Measurements from ENCODE around the gene MRPL10.

Gene MRPL10

DNA sequence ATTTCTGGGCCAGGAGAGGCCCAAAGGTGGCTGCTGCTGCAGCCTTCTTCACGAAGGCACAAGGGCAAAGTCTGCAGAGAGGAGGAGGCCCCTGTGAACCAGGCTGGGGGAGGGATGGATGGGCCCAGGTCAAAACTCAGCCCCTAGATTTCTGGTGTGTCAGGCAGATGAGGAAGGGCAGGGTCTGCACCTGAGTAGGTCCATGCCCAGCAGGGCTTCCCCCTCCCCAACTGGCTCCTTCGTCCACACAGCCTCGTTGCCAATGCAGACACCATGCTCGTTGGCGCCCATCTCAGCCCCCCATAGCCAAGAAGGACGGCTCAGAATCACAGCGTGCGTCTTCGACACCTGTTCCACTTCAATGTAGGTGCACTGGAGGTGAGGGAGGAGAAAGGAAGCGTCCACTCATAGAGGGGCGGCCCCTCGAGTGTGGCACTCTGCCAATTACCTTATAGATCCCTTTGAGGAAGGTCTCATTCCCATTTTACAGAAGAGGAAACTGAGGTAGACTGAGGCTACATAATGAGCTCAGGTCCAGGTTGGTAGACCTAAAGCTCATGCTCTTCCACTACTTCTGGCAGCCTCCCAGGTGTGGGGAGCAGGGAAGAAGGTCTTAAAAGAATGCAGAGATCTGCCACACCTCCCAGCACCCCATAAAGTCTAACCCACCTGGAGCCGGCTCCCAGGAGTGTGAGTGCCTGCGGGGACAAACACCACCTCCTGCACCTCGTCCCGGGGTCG lies 8.8 kb upstream of the MRPL10 start:
- DNase-seq (ENCODE audit: low read depth in 2 of 2) = no peak

- no peak for DNase-seq (ENCODE audit: low read depth in 2 of 2)
Measured at GRCh38 chr17:47839071-47839470, 7.7 kb upstream of the MRPL10 start.

- DNase-seq (ENCODE audit: low read depth in 2 of 2) = no peak
Measured at GRCh38 chr17:47838636-47839035, 7.3 kb upstream of the MRPL10 start.

DNA sequence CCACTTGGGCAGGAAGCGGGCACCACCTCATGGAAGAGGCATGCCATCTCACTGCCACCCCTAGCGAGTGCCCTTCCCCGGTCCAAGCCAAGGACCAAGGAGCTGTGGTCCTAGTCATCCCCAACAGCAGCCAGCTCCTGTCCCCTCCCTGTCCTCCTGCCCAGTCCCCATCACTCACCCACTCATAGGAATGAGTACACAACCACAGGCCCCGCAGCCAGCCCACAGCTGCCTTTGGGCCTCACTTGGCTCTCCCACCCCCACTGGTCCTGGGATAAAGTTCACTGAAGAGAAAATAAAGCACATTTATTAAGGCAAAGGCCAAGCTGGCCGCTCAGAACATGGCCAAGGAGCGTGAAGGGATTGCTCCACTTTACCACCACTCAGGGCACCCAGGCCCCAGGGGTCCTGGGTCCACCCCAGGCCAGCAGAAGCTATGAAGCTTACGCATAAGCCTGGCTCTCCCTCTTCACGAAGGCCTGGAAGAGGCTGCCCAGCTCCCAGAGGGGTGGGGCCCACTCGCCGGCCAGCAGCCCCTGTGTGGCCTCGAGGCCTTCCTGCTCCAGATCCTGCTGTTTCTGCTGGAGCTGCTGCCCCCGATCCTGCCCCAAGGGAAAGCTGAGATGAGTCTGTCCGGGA lies 6.2 kb upstream of the MRPL10 start:
- DNase-seq (ENCODE audit: low read depth in 2 of 2) = no peak

DNA sequence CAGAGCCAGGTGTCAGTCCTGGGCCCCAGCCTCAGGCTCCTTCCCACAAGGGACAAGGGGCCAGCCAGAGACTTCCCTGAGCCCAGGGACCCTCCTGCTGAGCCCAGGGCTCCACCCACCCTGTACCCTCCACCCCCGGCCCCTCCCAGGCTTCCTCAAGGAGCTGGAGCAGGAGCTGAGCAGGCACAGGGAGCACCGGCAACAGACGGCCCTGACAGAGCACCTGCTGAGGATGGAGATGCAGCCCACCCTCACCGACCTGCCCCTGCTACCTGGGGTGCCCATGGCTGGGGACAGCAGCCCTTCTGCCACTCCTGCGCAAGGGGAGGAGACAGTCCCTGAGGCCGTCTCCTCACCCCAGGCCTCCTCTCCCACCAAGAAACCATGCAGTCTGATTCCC lies 5.3 kb upstream of the MRPL10 start:
- no peak for DNase-seq (ENCODE audit: low read depth in 2 of 2)

GRCh38 chr17:47834756-47835155 lies 3.4 kb upstream of the MRPL10 start:
- no peak for DNase-seq (ENCODE audit: low read depth in 2 of 2)

DNA sequence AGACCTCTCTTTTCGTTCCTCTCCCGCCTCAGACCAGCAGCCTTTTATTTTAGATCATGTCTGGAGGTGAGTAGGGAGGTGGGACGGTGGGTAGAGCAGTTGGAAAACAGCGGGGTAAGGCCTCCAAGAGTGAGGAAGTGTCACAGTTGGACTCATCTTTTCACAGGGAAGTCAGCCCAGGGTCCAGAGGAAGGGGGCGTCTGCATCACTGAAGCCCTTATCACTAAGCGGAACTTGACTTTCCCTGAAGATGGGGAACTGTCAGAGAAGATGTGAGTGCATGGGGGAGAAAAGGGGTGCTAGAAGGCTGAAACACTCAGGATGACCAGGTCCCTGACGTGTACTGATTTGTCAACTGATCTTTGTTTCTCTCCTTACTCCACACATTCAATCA lies 590 bp upstream of the MRPL10 start:
- DNase-seq (ENCODE audit: low read depth in 2 of 2) = no peak

DNA sequence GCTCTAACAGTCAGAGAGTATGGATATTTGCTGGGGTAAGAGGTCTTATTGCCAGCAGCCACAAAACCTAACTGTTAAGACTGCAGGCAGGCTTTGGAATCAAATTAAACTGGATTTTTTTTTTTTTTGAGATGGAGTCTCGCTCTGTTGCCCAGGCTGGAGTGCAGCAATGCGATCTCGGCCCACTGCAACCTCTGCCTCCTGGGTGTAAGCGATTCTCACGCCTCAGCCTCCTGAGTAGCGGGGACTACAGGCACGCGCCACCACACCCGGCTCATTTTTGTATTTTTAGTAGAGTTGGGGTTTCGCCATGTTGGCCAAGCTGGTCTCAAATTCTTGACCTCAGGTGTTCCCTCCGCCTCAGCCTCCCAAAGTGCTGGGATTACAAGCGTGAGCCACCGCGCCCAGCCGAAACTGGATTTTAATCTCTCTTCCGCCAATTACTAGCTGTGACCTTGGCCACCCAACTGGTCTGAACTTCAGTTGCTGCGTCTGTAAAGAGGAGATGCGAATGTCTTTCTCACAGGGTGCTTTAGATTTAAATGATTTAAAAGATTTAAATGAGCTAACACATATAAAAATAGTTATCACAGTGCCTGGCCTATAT lies 842 bp downstream of the MRPL10 start:
- DNase-seq (ENCODE audit: low read depth in 2 of 2) = no peak

DNA sequence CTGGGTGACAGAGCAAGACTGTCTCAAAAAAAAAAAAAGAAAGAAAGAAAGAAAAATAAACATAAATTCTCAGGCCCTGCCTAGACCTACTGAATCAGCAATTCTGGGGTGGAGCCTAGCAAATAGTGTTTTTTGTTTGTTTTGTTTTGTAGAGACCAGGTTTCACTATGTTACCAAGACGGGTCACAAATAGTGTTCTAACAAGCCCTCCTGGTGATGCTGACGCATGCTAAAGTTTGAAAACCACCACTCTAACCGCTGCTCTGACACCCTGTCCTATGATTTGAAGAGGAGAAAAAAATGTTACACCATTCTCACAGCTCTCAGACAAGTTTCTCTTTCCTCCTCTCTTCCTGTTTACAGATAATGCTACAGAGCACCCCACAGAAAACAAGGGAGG lies 1.5 kb downstream of the MRPL10 start:
- no peak for DNase-seq (ENCODE audit: low read depth in 2 of 2)

- DNase-seq (ENCODE audit: low read depth in 2 of 2) = no peak
Measured at GRCh38 chr17:47823519-47823918, 7.8 kb downstream of the MRPL10 start.

GRCh38 chr17:47822785-47823184 lies 8.6 kb downstream of the MRPL10 start:
- DNase-seq (ENCODE audit: low read depth in 2 of 2) = no peak

DNA sequence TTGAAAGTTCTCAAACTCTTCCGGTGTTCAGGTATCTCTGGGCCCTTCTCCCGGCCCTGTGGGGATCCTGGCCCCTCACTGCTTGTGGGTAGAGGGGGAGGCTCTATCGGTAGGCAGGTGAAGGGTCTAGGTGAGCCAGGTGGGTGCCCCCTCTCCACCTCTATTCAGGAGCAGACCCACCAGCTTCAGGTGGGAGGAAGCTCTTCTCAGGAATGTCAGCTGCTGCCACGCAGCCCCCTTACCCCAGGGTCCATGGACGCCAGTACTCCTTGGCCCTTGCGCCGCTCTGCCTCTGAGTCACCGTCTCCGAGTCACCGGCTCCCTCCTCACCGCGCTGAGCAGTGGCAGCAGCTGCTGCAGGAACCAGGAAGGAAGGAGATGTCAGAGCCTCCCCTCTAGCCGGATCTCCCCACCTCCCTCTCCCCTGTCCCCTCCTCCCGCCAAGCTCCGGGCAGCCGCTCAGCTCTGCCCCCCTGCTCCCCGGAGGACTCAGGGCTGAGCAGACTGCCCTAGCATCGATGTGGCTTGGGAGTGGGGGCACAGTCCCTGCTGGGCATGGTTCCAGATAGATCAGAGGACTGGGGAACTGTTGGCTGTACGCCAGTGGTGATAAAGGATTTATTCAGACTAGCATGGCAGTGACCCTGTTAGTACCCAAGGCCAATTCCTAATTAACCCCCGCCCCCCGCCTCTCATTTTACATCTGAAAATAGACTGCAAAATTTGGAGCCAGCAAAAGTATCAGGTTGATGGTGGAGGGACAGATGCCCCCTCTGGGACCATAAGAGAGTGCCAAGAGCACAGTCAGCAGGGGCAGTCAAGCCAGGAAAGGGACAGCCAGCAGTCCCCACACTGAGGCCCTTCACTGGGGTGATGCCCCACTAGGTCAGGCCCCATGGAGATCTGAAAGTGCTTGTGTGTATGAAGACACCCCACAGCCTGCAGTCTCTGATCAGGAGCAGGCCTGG lies 9.6 kb downstream of the MRPL10 start, which contains the start of gene OSBPL7:
Gene OSBPL7, minus strand, starts transcription at position 371 of the 968 bp plus-strand sequence. CDS start 1,516 bp downstream, outside the sequence.
- DNase-seq (ENCODE audit: low read depth in 2 of 2) = peak in 1 of 2 donors; percentile 58

DNA sequence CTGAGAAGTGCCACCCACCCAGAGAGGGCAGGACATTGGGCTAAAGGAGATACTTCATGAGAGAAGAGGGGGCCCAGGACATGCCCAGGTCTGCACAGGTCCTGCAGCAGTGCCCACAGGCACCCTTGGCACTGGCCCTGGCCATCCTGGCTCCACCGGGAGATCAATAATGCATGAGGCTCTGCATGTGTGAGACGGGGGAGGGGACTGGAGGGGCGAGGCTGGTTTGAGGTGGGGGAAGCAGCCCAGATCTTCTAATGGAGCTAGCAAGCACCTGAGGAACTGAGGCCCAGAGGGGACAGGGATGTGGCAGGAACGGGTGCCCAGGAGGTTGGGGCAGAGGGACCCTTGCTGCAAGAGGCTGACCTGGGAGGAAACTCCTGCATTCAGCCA lies 10.3 kb downstream of the MRPL10 start:
- DNase-seq (ENCODE audit: low read depth in 2 of 2) = no peak

- DNase-seq (ENCODE audit: low read depth in 2 of 2) = no peak
Measured at GRCh38 chr17:47820033-47820789, 11.1 kb downstream of the MRPL10 start.

DNA sequence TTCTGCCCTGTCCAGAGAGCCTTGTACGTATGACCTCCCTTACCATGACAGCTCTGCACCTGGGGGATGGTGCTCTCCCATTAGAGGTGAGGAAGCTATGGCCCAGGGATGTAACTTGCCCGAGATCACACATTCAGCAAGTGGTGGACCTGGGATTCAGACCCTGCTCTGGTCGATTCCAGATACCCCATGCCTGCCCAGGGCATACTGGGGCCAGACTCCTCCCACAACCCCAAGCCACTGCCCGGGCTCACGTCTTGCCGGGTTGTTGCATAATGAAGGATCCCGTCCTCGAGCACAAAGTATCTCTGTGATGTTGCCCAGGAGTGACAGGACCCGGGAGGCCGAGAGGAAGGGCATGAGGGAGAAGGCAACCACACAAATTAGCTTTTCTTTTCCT lies 11.9 kb downstream of the MRPL10 start:
- no peak for DNase-seq (ENCODE audit: low read depth in 2 of 2)

DNA sequence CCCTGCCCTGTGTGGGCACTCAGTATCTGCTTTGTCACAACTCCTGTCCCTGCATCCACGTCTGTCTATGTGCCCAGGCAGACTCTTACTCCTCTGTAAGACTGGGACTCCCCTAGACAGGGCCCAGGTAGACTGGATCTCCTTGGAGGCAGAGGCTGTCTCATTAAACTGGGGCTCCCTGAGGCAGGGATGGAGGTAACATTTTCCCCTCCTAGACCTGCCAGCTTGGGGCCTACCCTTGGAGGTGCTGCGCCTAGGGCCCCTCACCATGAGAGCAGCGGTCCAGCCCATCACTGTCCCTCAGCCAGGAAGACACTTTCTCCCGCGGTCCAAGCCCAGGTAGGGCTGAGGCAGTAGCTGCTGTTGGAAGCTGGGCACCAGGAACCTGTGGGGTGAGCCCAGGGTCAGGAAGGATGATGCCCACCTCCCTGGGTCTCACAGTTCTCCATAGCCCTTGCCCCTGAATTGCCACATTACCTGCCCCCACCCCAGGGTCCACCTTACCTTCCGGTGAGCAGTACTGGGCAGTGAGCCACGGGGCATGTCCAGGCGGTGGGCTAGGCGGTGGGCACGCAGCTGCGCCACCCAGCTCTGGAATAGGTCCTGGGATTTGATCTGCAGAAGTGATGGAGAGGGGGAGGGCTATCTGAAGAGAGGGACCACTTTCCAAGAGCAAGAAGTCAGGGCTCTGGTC lies 13.2 kb downstream of the MRPL10 start:
- no peak for DNase-seq (ENCODE audit: low read depth in 2 of 2)

DNA sequence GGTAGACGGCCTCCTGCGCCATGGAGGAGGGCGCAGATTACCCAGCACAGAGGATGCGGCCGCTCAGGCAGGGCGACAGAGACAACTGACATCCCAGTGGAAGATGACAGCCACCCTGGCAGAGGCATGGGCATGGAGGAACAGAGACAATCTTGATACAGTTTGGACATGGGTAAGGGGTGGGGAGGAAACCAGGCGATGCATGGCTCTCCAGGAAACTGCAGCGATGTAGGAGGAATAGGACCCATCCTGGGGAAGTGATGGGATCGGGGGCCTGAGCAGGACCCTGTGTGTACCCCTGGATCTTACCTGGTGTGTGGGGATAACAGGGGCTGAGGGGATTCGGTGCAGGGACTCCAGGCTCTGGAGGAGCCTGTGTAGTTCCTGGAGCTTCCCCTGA lies 14.4 kb downstream of the MRPL10 start:
- no peak for DNase-seq (ENCODE audit: low read depth in 2 of 2)

- DNase-seq (ENCODE audit: low read depth in 2 of 2) = no peak
Measured at GRCh38 chr17:47816111-47816735, 15.1 kb downstream of the MRPL10 start.

- no peak for DNase-seq (ENCODE audit: low read depth in 2 of 2)
Measured at GRCh38 chr17:47815106-47815918, 16.0 kb downstream of the MRPL10 start.

Data from stimulated activated CD4-positive, alpha-beta T cell treated with anti-CD3 and anti-CD28 coated beads, Interleukin-1b, Interleukin-23, amount 100 ng/mL, for 1 hour (primary cell).